ENCODE results near the gene PPP2R5D. TPM values are rescaled to one million over a fixed set of nuclear protein-coding genes. Genes with fewer than 3 reads are reported as not detected.
"Not testable (repeated sequence)": the region's sequence is repeated elsewhere in the genome, so short reads cannot be mapped to it uniquely, and the experiment has no call there.

PPP2R5D gene
- polyA plus RNA-seq, 3 donors = 17.5 to 31.5 (median 24.2) TPM

DNA sequence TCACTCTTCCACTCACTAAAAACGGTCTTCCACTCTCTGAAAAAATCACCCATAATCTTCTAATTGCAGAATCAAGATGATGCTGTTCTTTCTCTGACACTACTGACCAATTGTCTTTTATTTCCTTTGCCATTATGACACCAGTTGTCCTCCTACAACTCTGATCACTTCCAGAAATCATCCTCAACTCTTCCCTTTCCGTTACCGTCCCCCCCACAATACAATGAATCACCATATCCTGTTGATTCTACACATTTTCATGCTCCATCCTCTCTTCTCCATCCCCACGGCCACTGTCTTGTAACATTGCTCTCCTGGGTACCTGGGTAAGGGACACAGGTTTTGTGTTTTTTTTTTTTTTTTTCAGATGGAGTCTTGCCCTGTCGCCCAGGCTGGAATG lies 2.5 kb upstream of the PPP2R5D start:
- 84 to 89% (median 85%) methylated on average over 5 of the region's 5 CpGs for WGBS, 3 donors
- H3K27ac ChIP-seq (ENCODE audit: low read depth, low read length) = no peak overlapping the region

DNA sequence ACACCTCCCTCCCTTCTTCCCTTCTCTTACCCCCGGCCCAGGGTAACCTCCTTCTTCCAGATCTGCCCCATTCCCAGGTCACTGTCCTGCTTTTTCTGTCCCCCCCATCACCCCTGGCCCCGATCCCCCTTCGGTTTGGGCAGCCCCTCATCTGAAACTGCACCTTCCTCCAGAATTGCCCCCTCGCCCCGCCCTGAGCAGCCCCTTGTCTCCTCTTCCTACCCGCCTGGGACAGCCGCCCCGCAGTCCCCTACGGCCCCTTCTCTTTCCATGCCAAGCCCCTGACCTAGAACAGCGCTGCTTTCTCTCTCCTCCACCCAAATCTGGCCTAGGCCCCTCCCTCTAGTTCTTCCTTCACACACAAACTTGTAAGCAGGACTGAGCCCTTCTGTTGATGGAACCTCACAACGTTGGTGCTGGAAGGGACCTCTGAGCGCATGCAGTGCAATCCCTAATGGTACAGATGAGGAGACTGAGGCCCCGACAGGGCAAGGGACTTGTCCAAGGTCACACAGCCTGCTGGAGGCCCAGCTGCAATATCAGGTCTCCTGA lies 630 bp downstream of the PPP2R5D start:
- H3K27ac ChIP-seq (ENCODE audit: low read depth, low read length) = no peak overlapping the region
- 10 to 11% (median 10%) methylated on average over 13 of the region's 13 CpGs for WGBS, 3 donors

DNA sequence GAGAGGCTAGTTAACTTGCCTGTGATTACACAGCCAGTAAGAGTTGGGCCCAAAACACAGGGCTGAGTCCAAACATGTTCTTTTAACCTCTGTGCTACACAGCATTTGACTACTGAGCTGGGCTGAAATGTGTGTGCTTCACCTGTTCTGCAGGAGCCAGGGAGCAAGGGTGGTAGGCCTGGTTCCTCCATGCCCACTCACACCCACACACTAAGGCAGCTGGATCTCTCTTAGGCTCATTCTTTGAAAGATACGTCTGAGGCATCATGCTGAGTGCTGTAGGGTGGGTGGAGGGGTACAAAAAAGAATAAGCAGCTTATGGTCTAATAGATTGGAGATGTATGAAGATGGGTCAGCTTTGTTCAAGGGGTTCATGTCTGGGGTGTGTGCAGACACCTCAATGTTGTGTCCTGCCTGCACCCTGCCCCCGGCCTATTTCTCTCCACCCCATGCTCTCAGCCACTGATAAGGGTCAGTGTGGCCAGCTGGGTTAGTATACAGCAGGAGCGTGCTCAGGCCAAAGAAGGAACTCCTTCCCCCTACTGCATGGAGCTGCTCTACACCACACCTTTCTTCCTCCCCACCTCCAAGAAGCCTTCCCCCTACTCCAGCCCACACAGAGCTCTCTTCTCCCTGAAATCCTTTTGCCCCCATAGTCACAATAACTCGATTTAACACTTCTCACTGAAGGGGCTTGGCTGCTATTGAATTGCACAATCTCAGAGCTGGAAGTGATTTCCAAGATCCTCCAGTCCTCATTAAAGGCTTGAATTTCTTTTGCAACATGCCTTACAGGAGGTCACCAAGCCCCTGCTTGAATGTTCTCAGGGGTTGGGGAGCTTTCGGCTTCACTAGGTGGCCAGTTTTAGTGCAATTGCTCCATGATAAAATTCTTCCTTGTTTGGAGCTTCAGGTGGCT lies 3.4 kb downstream of the PPP2R5D start:
- no peak overlapping the region for H3K27ac ChIP-seq (ENCODE audit: low read depth, low read length)
- WGBS, 3 donors = 58 to 69% (median 66%) methylated on average over 5 of the region's 5 CpGs

DNA sequence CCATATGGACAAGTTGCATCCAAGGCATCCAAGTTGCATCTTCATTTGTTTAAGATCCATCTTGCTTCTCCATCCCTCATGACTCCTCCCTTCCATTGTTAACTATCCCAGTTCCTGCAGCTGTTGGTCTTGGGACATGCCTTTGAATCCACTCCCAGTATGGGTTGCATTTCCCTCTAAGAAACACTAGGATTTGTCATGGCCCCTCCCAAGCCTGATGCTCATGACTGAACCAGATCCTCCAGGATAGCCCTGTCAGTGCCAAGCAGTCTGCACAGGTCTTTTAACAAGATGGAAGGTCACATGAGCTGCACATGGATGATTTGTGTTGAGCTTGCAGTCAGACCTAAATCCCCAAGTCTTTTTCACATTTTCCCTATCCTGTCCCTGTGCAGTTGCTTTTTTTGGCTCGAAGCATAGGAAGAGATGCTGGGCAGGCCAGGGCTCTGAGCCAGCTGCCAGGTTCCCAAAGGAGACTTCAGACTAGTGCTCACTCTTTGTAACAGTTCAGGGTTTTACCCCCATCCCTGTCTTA lies 4.2 kb downstream of the PPP2R5D start:
- 30 to 67% (median 36%) methylated on average over 1 of the region's 1 CpG for WGBS, 3 donors

DNA sequence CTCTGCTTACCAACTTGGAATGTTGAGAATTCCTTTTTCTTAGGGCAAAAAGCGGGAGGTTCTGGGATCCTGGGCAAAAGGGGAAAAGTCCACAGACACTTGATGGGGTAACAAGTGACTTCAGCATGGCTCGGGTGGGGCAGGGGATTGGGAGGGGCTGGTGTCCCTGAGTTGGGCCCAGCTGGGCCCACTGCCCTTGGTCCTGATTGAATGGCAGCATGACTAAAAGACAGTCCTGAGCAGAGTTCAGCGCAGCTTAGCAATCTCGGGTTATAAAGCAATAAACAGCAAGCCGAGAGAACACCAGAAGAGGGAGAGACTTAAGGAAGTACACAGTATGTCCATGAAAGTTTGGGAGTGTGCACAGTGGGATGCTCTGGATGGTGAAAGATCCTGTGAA lies 5.6 kb downstream of the PPP2R5D start:
- no peak overlapping the region for H3K27ac ChIP-seq (ENCODE audit: low read depth, low read length)
- 80 to 94% (median 91%) methylated on average over 5 of the region's 5 CpGs for WGBS, 3 donors

More for the DNA sequence above, 4.2 kb downstream of the PPP2R5D start:
- H3K27ac ChIP-seq (ENCODE audit: low read depth, low read length) = no peak overlapping the region

DNA sequence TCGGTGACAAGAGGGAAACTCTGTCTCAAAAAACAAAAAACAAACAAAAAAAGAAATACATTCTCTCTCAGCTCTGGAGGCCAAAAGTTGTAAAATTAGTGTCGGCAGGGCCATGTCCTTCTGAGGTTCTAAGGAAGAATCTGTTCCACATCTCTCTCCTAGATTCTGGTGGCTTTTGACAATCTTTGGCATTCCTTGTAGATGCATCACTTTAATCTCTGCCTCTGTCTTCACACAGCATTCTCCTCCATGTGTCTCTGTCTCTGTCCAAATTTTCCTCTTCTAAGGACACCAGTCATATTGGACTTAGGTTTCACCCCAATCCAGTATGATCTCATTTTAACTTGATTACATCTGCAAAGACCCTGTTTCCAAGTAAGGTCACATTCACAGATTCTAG lies 9.1 kb downstream of the PPP2R5D start:
- WGBS, 3 donors = 96 to 98% (median 96%) methylated on average over 2 of the region's 2 CpGs
- no peak overlapping the region for H3K27ac ChIP-seq (ENCODE audit: low read depth, low read length)

DNA sequence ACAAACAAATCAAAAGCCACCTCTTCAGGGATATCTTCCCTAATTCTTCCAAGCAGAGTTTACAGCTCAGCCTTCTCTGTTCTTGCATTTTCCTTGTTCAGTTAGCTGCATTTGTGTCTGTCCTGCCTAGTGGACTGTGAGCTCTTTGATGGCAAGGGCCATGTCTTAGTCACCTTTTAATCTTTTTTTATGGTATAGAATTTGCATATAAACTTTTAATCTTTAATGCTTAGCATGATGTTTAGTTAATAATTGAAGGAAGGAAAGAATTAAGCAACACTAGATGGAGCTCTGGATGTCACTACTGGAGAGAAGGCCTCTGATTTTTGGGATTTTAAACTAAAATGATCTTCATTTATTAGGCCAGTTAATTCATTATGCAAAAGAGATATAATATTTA lies 12.1 kb downstream of the PPP2R5D start:
- no peak overlapping the region for H3K27ac ChIP-seq (ENCODE audit: low read depth, low read length)

DNA sequence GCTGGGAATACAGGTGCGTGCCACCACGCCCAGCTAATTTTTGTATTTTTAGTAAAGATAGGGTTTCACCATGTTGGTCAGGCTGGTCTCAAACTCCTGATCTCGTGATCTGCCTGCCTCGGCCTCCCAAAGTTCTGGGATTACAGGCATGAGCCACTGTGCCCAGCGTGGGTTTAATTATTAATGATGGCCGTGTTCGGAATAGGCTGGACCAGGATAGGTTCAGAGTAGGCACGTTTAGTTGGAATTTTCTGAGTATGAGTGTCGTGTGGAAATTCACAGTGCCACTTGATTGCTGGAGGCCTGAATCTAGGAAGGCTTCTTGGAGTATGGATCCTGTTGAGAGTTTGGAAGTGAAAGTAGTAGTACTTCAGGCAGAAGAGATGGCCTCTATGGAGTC lies 13.8 kb downstream of the PPP2R5D start:
- H3K27ac ChIP-seq (ENCODE audit: low read depth, low read length) = not testable (repeated sequence)
- 86 to 96% (median 94%) methylated on average over 9 of the region's 9 CpGs for WGBS, 3 donors

DNA sequence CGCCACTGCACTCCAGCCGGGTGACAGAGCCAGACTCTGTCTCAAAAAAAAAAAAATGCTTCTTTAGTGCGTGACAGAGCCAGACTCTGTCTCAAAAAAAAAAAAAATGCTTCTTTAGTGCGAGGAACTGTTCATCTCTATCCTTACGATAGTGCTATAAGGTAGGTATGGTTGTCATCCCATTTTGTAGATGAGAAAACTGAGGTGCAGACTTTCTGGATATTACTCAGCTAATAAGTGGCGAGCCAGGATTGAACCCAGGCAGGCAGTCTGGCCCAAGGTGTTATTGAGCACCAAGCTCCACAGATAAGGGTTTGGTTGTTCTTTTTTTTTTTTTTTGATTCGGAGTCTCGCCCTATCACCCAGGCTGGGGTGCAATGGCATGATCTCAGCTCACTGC lies 17.5 kb downstream of the PPP2R5D start:
- H3K27ac ChIP-seq (ENCODE audit: low read depth, low read length) = no peak overlapping the region
- WGBS, 3 donors = 91 to 96% (median 94%) methylated on average over 8 of the region's 8 CpGs

DNA sequence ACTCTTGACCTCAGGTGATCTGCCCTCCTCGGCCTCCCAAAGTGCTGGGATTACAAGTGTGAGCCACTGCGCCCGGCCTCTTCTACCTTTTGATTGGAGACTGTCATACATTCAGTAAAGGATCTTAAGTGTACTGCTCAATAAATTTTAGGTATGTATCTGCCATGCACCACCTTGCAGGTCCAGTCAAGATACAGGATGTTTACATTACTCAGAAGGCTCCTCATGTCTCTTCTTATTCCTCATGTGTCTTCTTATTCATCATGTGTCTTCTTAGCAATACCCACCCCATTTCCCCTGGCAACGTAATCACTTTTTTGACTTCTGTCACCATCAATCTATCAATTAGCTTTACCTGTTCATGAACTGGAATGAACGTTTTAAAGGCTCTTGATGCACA lies 21.5 kb downstream of the PPP2R5D start:
- H3K27ac ChIP-seq (ENCODE audit: low read depth, low read length) = no peak overlapping the region
- WGBS, 3 donors = 88 to 91% (median 89%) methylated on average over 5 of the region's 5 CpGs

DNA sequence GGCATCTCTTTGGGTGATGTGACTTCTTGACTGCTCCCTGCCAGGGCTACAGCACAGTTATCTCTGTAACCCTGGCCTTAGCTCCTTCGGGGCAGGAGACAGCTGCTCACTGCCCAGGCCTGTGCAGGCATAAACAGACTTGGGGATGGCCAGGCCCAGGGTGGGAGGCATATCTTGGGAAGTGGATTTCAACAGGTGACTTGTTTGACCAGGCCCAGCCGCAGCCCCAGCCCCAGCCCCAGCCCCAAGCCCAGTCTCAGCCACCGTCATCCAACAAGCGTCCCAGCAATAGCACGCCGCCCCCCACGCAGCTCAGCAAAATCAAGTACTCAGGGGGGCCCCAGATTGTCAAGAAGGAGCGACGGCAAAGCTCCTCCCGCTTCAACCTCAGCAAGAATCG lies 21.9 kb downstream of the PPP2R5D start:
- no peak overlapping the region for H3K27ac ChIP-seq (ENCODE audit: low read depth, low read length)
- 96 to 97% (median 96%) methylated on average over 11 of the region's 11 CpGs for whole genome bisulfite sequencing, 3 donors

DNA sequence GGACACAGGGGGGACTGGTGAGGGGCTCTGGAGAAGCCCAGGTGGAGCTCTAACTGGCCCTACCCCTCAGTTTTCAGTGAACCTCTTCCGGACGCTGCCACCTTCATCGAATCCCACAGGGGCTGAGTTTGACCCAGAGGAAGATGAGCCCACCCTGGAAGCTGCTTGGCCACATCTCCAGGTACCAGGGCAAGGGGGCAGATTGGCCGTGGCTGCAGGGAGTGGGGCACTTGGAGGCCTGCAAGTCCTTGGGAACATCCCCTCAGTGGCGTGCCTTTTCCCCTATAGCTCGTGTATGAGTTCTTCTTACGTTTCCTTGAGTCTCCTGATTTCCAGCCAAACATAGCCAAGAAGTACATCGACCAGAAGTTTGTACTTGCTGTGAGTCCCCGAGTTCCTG lies 22.8 kb downstream of the PPP2R5D start:
- H3K27ac ChIP-seq (ENCODE audit: low read depth, low read length) = no peak overlapping the region
- 89 to 94% (median 91%) methylated on average over 9 of the region's 9 CpGs for WGBS, 3 donors

DNA sequence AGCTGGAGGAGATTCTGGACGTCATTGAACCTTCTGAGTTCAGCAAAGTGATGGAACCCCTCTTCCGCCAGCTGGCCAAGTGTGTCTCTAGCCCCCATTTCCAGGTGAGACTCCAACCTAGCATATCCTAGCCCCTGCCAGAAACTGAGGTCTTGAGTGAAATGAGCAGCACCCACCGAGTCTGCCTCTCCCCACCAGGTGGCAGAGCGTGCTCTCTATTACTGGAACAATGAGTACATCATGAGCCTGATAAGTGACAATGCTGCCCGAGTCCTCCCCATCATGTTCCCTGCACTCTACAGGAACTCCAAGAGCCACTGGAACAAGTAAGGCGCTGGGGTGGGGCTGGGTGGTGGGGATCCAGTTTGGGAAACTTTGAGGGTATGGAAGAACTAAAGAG lies 24.8 kb downstream of the PPP2R5D start:
- no peak overlapping the region for H3K27ac ChIP-seq (ENCODE audit: low read depth, low read length)
- WGBS, 3 donors = 67 to 77% (median 74%) methylated on average over 6 of the region's 6 CpGs

DNA sequence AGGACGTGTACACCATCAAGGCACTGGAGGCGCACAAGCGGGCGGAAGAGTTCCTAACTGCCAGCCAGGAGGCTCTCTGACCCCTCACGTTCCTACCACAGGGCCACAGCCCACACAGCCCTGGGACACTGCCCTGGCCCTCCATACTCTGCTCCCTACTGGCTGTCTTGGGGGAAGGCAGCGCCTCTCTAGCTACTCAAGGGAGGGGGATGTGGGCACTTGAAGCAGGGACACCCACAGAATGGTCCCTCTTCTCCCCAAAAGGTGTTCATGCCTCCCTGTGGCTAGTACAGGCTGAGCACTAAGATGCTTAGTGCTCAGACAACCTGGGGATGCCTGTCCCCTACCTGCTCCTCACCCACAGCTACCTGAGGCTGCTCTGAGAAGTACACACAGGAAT lies 26.8 kb downstream of the PPP2R5D start:
- WGBS, 3 donors = 78 to 88% (median 82%) methylated on average over 6 of the region's 6 CpGs
- no peak overlapping the region for H3K27ac ChIP-seq (ENCODE audit: low read depth, low read length)

DNA sequence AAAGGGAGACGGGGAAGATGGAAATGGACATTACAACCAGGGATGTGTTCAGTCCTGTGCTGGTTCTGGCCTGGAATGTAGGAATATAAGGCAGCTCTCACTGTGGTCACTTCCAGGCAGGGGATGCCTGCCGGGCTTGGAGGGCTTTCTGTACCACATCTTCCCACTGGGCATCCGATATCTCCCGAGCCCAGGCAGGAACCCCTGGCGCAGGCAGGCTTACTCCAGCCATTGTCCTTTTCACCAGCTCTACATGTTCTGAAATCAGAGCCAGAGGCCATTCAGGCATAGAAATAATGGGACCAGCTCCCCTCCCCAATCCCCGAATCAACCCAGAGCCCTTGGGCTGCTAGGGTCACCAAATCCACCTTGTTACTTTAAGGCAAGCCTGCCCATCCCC lies 28.0 kb downstream of the PPP2R5D start:
- 76 to 83% (median 82%) methylated on average over 6 of the region's 6 CpGs for WGBS, 3 donors
- no peak overlapping the region for H3K27ac ChIP-seq (ENCODE audit: low read depth, low read length)

DNA sequence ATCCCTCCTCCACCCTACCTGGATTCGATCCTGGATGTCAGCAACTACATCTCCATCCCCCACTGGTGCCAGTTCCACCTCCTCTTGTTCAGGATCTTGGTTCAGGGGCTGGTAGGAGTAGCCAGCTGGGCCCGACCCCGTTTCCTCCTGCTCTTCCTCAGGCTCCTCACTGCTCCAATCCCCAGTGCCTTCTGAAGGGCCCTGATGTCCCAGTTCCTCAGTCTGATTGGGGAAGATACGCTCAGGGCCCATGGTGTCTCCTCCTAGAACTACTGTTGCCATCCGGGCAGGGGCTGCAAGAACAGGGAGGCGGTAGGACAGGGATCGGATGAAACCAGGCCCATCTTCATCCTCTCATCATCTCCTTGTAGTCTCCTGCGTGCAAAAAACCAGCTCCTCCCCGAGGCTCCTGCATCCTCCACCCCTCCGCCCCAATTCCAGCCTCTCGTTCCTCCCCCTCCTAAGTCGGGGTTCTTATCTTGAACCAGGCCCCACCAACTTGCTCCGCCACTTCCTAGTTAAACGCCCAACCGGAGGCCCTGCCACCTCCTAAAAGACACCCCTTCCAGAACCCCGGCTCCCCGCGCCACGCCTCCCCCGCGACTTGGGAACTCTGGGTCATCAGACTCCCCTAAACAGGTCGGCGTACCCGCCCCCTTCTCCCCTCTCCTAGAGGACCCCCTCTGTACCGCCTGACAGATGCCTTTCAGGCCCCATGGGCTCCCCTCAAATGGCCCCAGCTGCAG lies 28.9 kb downstream of the PPP2R5D start:
- no peak overlapping the region for H3K27ac ChIP-seq (ENCODE audit: low read depth, low read length)
- 2 to 4% (median 4%) methylated on average over 25 of the region's 25 CpGs for WGBS, 3 donors

DNA sequence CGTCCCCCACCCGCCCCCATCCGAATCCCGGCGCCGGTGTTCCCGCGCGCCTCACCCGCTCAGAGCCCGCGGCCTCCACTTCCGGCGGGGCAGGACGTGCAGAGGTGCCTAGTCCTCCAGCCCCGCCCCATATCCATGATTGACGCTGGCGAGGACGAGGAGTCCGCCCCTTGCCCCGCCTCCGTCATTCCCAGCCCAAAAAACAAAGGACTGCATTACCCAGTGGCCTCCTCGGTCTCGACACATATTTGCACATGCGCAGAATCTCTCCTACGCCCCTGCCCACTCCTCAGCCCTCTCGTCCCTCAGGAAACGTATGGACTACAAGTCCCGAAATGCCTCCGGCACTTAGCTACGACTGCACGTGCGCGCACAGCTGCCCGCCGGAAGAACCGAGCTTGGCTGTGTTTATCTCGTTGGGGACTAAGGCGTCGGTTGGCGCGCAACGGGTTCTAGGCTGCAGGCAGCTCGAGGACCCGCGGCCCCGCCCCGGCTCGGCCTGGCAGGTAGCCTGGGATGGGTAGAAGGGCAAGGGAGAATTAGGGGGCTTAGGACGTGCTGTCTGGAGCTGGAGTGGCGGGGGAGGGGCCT lies 29.6 kb downstream of the PPP2R5D start, which contains the start of the genes KLHDC3 and MEA1:
KLHDC3 (plus strand) TSS at position 407 of the 591 bp plus-strand sequence. CDS start 2,944 bp downstream, outside the sequence.
MEA1 (minus strand) TSS at position 104 of the 591 bp plus-strand sequence. CDS start 133 bp downstream, outside the sequence.
- 0 to 1% (median 1%) methylated on average over 51 of the region's 51 CpGs for WGBS, 3 donors
- no peak within 1 kb of the TSS for H3K27ac ChIP-seq (ENCODE audit: low read depth, low read length)

DNA sequence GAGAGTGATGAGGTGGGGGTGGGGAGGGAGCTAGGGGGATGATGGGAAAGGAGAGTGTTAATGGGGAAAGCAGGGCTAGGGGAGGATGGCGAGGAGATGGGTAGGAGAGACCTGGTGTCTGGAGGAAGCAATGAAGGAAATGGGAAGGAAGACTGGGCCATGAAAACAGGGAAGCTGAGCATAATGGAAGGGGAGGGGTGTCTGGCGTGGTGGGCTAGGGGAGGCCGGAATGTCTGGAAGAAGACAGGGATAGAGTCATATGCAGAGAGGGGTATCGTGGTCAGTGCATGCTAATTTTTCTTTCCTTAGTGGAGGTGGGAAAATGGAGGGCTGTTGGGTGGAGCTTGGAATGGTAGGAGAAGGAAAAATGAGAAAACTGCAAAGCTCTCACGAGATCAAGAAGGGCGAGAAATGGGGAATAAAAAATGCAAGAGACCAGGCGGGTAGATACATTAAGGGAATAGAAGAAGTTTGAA lies 30.1 kb downstream of the PPP2R5D start:
- no peak overlapping the region for H3K27ac ChIP-seq (ENCODE audit: low read depth, low read length)
- WGBS, 3 donors = 0% methylated on average over 7 of the region's 7 CpGs

All from adipose tissue (tissue), 3 donors.